ENCODE data around the gene JPH3. TPM values are rescaled to one million over a fixed set of nuclear protein-coding genes. Genes with fewer than 3 reads are reported as not detected.

The JPH3 gene
- polyA plus RNA-seq, 1 experiment, result 0.02 TPM

- TF ChIP-seq, protein P1, sequence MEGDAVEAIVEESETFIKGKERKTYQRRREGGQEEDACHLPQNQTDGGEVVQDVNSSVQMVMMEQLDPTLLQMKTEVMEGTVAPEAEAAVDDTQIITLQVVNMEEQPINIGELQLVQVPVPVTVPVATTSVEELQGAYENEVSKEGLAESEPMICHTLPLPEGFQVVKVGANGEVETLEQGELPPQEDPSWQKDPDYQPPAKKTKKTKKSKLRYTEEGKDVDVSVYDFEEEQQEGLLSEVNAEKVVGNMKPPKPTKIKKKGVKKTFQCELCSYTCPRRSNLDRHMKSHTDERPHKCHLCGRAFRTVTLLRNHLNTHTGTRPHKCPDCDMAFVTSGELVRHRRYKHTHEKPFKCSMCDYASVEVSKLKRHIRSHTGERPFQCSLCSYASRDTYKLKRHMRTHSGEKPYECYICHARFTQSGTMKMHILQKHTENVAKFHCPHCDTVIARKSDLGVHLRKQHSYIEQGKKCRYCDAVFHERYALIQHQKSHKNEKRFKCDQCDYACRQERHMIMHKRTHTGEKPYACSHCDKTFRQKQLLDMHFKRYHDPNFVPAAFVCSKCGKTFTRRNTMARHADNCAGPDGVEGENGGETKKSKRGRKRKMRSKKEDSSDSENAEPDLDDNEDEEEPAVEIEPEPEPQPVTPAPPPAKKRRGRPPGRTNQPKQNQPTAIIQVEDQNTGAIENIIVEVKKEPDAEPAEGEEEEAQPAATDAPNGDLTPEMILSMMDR (IDR thresholded peaks at IDR 0.05; ENCODE audit: low read depth, low read length), result no peak
- Histone ChIP-seq H3K9me3 (ENCODE audit: control insufficient read depth, insufficient read depth, low read length) (peaks cover 21% of the 10 kb centered on the region), H3K4me3 (ENCODE audit: low read depth, low read length) (no peak overlapping the region), H3K27ac (ENCODE audit: low read depth, low read length) (no peak overlapping the region), H3K27me3 (ENCODE audit: control insufficient read depth, insufficient read depth, low read length) (peaks cover 9% of the 10 kb centered on the region)
- DNase-seq (ENCODE audit: low read depth, low spot score), result no peak
- CTCF ChIA-PET, result interaction anchor here (1.5 kb wide), 1 partner anchor 10 kb away, joined by 5 read pairs; no protein-coding TSS in a partner anchor
- POLR2A ChIA-PET, result no interaction called here
Observed at GRCh38 chr16:87561200-87562105, 40.9 kb upstream of the JPH3 start.

GRCh38 chr16:87562201-87562600 is 40.1 kb upstream of the JPH3 start:
- no peak overlapping the region for H3K4me3 ChIP-seq (ENCODE audit: low read depth, low read length)
- POLR2A ChIA-PET, result no interaction called here
- CTCF ChIA-PET, result interaction anchor here (0.7 to 1.5 kb wide), 2 partner anchors 9 kb away, joined by 4 to 5 read pairs; no protein-coding TSS in a partner anchor
- H3K9me3 ChIP-seq (ENCODE audit: control insufficient read depth, insufficient read depth, low read length), result peaks cover 21% of the 10 kb centered on the region
- TF ChIP-seq, protein P1 (IDR thresholded peaks at IDR 0.05; ENCODE audit: low read depth, low read length), result no peak
- peaks cover 8% of the 10 kb centered on the region for H3K27me3 ChIP-seq (ENCODE audit: control insufficient read depth, insufficient read depth, low read length)
- DNase-seq (ENCODE audit: low read depth, low spot score), result no peak
- H3K27ac ChIP-seq (ENCODE audit: low read depth, low read length), result no peak overlapping the region

DNA sequence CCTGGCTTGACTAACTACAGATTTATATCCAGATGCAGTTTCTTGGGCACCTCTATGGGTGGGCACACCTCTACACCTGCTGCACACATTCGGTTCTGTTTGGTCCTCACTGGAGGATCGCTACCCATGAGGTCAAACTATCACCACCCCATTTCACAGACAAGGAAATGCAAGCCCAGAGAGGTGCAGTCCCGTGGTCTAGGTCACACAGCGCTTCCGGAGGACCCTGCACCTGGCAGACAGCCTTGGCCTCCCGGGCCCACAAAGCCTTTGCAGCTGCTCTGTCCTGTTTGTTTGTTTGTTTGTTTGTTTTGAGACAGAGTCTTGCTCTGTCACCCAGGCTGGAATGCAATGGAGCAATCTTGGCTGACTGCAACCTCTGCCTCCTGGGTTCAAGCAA is 39.3 kb upstream of the JPH3 start:
- no peak for DNase-seq (ENCODE audit: low read depth, low spot score)
- H3K4me3 ChIP-seq (ENCODE audit: low read depth, low read length), result no peak overlapping the region
- ChIA-PET POLR2A (no interaction called here), CTCF (interaction anchor here (0.7 kb wide), 1 partner anchor 8 kb away, joined by 4 read pairs; no protein-coding TSS in a partner anchor)
- no peak overlapping the region for H3K27ac ChIP-seq (ENCODE audit: low read depth, low read length)
- peaks cover 21% of the 10 kb centered on the region for H3K9me3 ChIP-seq (ENCODE audit: control insufficient read depth, insufficient read depth, low read length)
- peaks cover 8% of the 10 kb centered on the region for H3K27me3 ChIP-seq (ENCODE audit: control insufficient read depth, insufficient read depth, low read length)
- TF ChIP-seq, protein P1 (IDR thresholded peaks at IDR 0.05; ENCODE audit: low read depth, low read length), result no peak

- POLR2A ChIA-PET, result no interaction called here
- no peak for DNase-seq (ENCODE audit: low read depth, low spot score)
- H3K27me3 ChIP-seq (ENCODE audit: control insufficient read depth, insufficient read depth, low read length), result peaks cover 6% of the 10 kb centered on the region
- peaks cover 21% of the 10 kb centered on the region for H3K9me3 ChIP-seq (ENCODE audit: control insufficient read depth, insufficient read depth, low read length)
- CTCF ChIA-PET, result no interaction called here
- no peak overlapping the region for H3K27ac ChIP-seq (ENCODE audit: low read depth, low read length)
- H3K4me3 ChIP-seq (ENCODE audit: low read depth, low read length), result no peak overlapping the region
- TF ChIP-seq, protein P1 (IDR thresholded peaks at IDR 0.05; ENCODE audit: low read depth, low read length), result no peak
Observed at GRCh38 chr16:87563714-87564523, 38.4 kb upstream of the JPH3 start.

DNA sequence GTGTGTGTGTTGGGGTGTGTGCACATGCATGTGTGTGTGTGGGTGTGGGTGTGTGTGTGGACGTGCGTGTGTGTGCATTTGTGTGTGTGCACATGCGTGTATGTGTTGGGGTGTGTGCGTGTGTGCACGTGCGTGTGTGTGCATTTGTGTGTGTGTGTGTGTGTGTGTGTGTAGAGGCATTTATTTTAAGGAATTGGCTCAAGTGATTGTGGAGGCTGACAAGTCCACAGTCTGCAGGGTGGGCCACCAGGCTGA is 37.9 kb upstream of the JPH3 start:
- CTCF ChIA-PET, result no interaction called here
- TF ChIP-seq, protein P1 (IDR thresholded peaks at IDR 0.05; ENCODE audit: low read depth, low read length), result no peak
- Histone ChIP-seq H3K27ac (ENCODE audit: low read depth, low read length) (no peak overlapping the region), H3K27me3 (ENCODE audit: control insufficient read depth, insufficient read depth, low read length) (peaks cover 8% of the 10 kb centered on the region), H3K9me3 (ENCODE audit: control insufficient read depth, insufficient read depth, low read length) (peaks cover 21% of the 10 kb centered on the region), H3K4me3 (ENCODE audit: low read depth, low read length) (no peak overlapping the region)
- DNase-seq (ENCODE audit: low read depth, low spot score), result no peak
- POLR2A ChIA-PET, result no interaction called here
